Large intestine (tissue), 3 donors: Measurements from ENCODE around the gene HIVEP1. TPM values are rescaled to one million over a fixed set of nuclear protein-coding genes. Genes with fewer than 3 reads are reported as not detected.
A peak's percentile ranks its signal among the peaks of the same experiment; 100 is the strongest.
"Not testable (repeated sequence)": the region's sequence is repeated elsewhere in the genome, so short reads cannot be mapped to it uniquely, and the experiment has no call there.

ENCODE experiments used
- DNase-seq, 2 donors: peaks; one replicate each; pipeline versions ENCODE4 v3.0.0 to v3.0.0-alpha.2; 2013
- H3K27ac ChIP-seq: one replicate; pipeline ENCODE4 v1.5.1; 2013; ENCODE audit warnings: low read length
- H3K27me3 ChIP-seq: 2 replicates; pipeline ENCODE4 v1.6.1; 2013; ENCODE audit warnings: low read length; ENCODE audit not compliant: control insufficient read depth, insufficient read depth
- H3K36me3 ChIP-seq: 2 replicates; pipeline ENCODE4 v1.6.1; 2013; ENCODE audit warnings: low read length; ENCODE audit not compliant: control insufficient read depth, insufficient read depth
- H3K4me1 ChIP-seq: one replicate; pipeline ENCODE4 v1.6.1; 2013; ENCODE audit warnings: low read length; ENCODE audit not compliant: control insufficient read depth, insufficient read depth
- H3K4me3 ChIP-seq: one replicate; pipeline ENCODE4 v1.5.1; 2013; ENCODE audit warnings: low read length
- H3K9me3 ChIP-seq: one replicate; pipeline ENCODE4 v1.6.1; 2013; ENCODE audit warnings: mild to moderate bottlenecking, low read depth, low read length, moderate library complexity; ENCODE audit not compliant: control insufficient read depth
- WGBS: methylation state at CpG from one replicate; pipeline ENCODE4 v1.1.5; 2013; ENCODE audit warnings: low lambda C conversion rate; ENCODE audit not compliant: insufficient coverage; 5-methylcytosine and 5-hydroxymethylcytosine counted together
- polyA plus RNA-seq: library from polyadenylated mRNA; unstranded; fragments of 120-200 nt; gene quantifications from one replicate; pipeline ENCODE4 v1.2.1, GENCODE V29; 2013

Gene HIVEP1
- polyA plus RNA-seq, 1 donor, result 24.2 TPM

GRCh38 chr6:12165297-12165696 lies 153.2 kb downstream of the HIVEP1 start:
- no peak for DNase-seq

GRCh38 chr6:12165722-12166280 lies 153.7 kb downstream of the HIVEP1 start:
- no peak for DNase-seq
- H3K9me3 ChIP-seq, result no peaks in the 10 kb centered on the region
- H3K36me3 ChIP-seq, result peaks cover 30% of the 10 kb centered on the region
- H3K27ac ChIP-seq, result no peak overlapping the region
- 92% methylated on average over 2 of the region's 5 CpGs for WGBS
- H3K4me3 ChIP-seq, result no peak overlapping the region
- no peaks in the 10 kb centered on the region for H3K27me3 ChIP-seq
- H3K4me1 ChIP-seq, result no peaks in the 10 kb centered on the region

More at GRCh38 chr6:12165297-12165696, 153.2 kb downstream of the HIVEP1 start:
- no peak overlapping the region for H3K4me3 ChIP-seq
- no peak overlapping the region for H3K27ac ChIP-seq
- H3K27me3 ChIP-seq, result no peaks in the 10 kb centered on the region
- no peaks in the 10 kb centered on the region for H3K9me3 ChIP-seq
- H3K4me1 ChIP-seq, result no peaks in the 10 kb centered on the region
- 100% methylated on average over 1 of the region's 4 CpGs for WGBS
- peaks cover 30% of the 10 kb centered on the region for H3K36me3 ChIP-seq

GRCh38 chr6:12169377-12169776 lies 157.3 kb downstream of the HIVEP1 start:
- WGBS, result 100% methylated on average over 1 of the region's 1 CpG
- Histone ChIP-seq H3K27ac (no peak overlapping the region), H3K4me3 (no peak overlapping the region), H3K9me3 (no peaks in the 10 kb centered on the region), H3K27me3 (no peaks in the 10 kb centered on the region), H3K4me1 (no peaks in the 10 kb centered on the region), H3K36me3 (peaks cover 3% of the 10 kb centered on the region)
- no peak for DNase-seq

GRCh38 chr6:12170351-12171092 lies 158.4 kb downstream of the HIVEP1 start:
- Histone ChIP-seq H3K4me3 (no peak overlapping the region), H3K27ac (no peak overlapping the region), H3K4me1 (no peaks in the 10 kb centered on the region), H3K9me3 (no peaks in the 10 kb centered on the region), H3K27me3 (no peaks in the 10 kb centered on the region), H3K36me3 (no peaks in the 10 kb centered on the region)
- WGBS, result 87% methylated on average over 4 of the region's 13 CpGs
- no peak for DNase-seq

GRCh38 chr6:12171717-12172116 lies 159.6 kb downstream of the HIVEP1 start:
- Histone ChIP-seq H3K4me3 (no peak overlapping the region), H3K36me3 (no peaks in the 10 kb centered on the region), H3K27ac (no peak overlapping the region), H3K9me3 (no peaks in the 10 kb centered on the region), H3K4me1 (no peaks in the 10 kb centered on the region), H3K27me3 (no peaks in the 10 kb centered on the region)
- no CpG with 5 or more reads among the region's 5 CpGs for WGBS
- no peak for DNase-seq

- Histone ChIP-seq H3K27ac (no peak overlapping the region), H3K4me3 (no peak overlapping the region), H3K36me3 (no peaks in the 10 kb centered on the region), H3K27me3 (no peaks in the 10 kb centered on the region), H3K4me1 (no peaks in the 10 kb centered on the region), H3K9me3 (no peaks in the 10 kb centered on the region)
- WGBS, result 43% methylated on average over 1 of the region's 2 CpGs
- DNase-seq, result no peak
These were observed 160.5 kb downstream of the HIVEP1 start for GRCh38 chr6:12172572-12172971.

- H3K27me3 ChIP-seq, result no peaks in the 10 kb centered on the region
- no peak for DNase-seq
- H3K36me3 ChIP-seq, result no peaks in the 10 kb centered on the region
- no peak overlapping the region for H3K27ac ChIP-seq
- H3K4me1 ChIP-seq, result no peaks in the 10 kb centered on the region
- H3K9me3 ChIP-seq, result no peaks in the 10 kb centered on the region
- WGBS, result 89% methylated on average over 4 of the region's 5 CpGs
- H3K4me3 ChIP-seq, result no peak overlapping the region
These were observed 161.1 kb downstream of the HIVEP1 start for GRCh38 chr6:12173181-12173580.

- H3K4me1 ChIP-seq, result no peaks in the 10 kb centered on the region
- H3K27ac ChIP-seq, result no peak overlapping the region
- no peaks in the 10 kb centered on the region for H3K9me3 ChIP-seq
- no peak overlapping the region for H3K4me3 ChIP-seq
- 100% methylated on average over 2 of the region's 2 CpGs for WGBS
- H3K27me3 ChIP-seq, result no peaks in the 10 kb centered on the region
- DNase-seq, result no peak
- H3K36me3 ChIP-seq, result no peaks in the 10 kb centered on the region
These were observed 161.5 kb downstream of the HIVEP1 start for GRCh38 chr6:12173661-12174060.

- WGBS, result 86% methylated on average over 2 of the region's 2 CpGs
- H3K36me3 ChIP-seq, result no peaks in the 10 kb centered on the region
- H3K4me3 ChIP-seq, result no peak overlapping the region
- no peaks in the 10 kb centered on the region for H3K4me1 ChIP-seq
- H3K9me3 ChIP-seq, result no peaks in the 10 kb centered on the region
- no peaks in the 10 kb centered on the region for H3K27me3 ChIP-seq
- DNase-seq, result peak in 1 of 2 donors; percentile 22
- H3K27ac ChIP-seq, result no peak overlapping the region
These were observed 162.8 kb downstream of the HIVEP1 start for GRCh38 chr6:12174878-12175277.

- Histone ChIP-seq H3K9me3 (no peaks in the 10 kb centered on the region), H3K27ac (no peak overlapping the region), H3K36me3 (no peaks in the 10 kb centered on the region), H3K4me3 (no peak overlapping the region), H3K4me1 (no peaks in the 10 kb centered on the region), H3K27me3 (no peaks in the 10 kb centered on the region)
- 100% methylated on average over 1 of the region's 8 CpGs for WGBS
- DNase-seq, result no peak
These were observed 163.5 kb downstream of the HIVEP1 start for GRCh38 chr6:12175626-12176025.

GRCh38 chr6:12176782-12177181 lies 164.7 kb downstream of the HIVEP1 start:
- H3K27me3 ChIP-seq, H3K9me3 ChIP-seq, H3K27ac ChIP-seq, DNase-seq, H3K36me3 ChIP-seq, H3K4me3 ChIP-seq, H3K4me1 ChIP-seq: not testable (repeated sequence)
- WGBS, result no CpG with 5 or more reads among the region's 3 CpGs
